ENCODE results near the gene STIM2. TPM values are rescaled to one million over a fixed set of nuclear protein-coding genes. Genes with fewer than 3 reads are reported as not detected.
"Not testable (repeated sequence)": the region's sequence is repeated elsewhere in the genome, so short reads cannot be mapped to it uniquely, and the experiment has no call there.

Gene STIM2
- total RNA-seq, 4 donors from 2014 or later = 9.6 to 12.2 (median 10.1) TPM

DNA sequence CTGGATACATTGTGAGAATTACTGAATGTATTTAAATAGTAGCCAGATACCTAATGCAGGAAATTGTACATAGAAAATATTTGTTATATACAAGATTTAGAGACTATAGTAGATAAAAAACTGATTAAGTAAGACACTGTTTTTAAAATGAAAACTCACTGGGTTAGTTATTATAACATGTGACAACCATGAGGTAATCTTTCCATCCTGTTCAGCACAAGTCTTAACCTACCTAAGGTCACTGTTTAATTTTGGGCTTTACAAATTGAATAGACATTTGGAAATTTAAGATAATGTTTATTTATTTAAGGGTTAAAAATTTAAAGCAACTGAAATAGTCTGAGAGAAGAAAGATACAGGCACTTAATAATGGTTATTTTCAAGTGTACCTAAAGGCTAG lies 102.1 kb downstream of the STIM2 start:
- no peak for DNase-seq (ENCODE audit: extremely low spot score)
- Histone ChIP-seq H3K4me3 (no peak overlapping the region), H3K27me3 (no peaks in the 10 kb centered on the region), H3K9me3 (no peaks in the 10 kb centered on the region), H3K36me3 (no peaks in the 10 kb centered on the region), H3K27ac (replicated peaks in 1 of 4) (no peak overlapping the region), H3K4me1 (peaks cover 0 to 11% (median 4%) of the 10 kb centered on the region in 4 donors)
- intact Hi-C loops (cut with DNase I) = no loop called here
- TF ChIP-seq POLR2AphosphoS5 (IDR thresholded peaks at IDR 0.05) (no peak), POLR2A (IDR thresholded peaks at IDR 0.05; ENCODE audit: low read depth) (no peak), EP300 (IDR thresholded peaks at IDR 0.05) (no peak)
- TF ChIP-seq, protein P1, sequence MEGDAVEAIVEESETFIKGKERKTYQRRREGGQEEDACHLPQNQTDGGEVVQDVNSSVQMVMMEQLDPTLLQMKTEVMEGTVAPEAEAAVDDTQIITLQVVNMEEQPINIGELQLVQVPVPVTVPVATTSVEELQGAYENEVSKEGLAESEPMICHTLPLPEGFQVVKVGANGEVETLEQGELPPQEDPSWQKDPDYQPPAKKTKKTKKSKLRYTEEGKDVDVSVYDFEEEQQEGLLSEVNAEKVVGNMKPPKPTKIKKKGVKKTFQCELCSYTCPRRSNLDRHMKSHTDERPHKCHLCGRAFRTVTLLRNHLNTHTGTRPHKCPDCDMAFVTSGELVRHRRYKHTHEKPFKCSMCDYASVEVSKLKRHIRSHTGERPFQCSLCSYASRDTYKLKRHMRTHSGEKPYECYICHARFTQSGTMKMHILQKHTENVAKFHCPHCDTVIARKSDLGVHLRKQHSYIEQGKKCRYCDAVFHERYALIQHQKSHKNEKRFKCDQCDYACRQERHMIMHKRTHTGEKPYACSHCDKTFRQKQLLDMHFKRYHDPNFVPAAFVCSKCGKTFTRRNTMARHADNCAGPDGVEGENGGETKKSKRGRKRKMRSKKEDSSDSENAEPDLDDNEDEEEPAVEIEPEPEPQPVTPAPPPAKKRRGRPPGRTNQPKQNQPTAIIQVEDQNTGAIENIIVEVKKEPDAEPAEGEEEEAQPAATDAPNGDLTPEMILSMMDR (IDR thresholded peaks at IDR 0.05) = no peak

DNA sequence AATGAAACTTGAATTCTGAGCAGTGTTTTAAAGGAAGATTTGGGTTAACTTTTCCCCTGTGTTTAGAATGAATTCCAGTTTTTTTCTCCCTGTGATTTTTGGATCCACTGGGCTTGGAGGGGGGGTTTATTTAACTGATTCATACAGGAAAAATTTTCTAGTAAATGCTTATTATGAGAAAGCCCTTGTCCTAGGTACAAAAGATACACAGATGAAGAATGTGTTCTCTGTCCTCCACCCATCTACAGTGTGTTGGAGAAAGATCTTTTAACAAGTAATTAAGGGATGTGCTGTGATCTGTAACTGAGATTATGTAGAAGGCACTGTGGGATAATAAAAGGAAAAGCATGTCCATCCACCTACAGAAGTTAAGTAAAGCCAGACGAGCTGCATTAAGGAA lies 103.9 kb downstream of the STIM2 start:
- Histone ChIP-seq H3K27me3 (no peaks in the 10 kb centered on the region), H3K4me3 (no peak overlapping the region), H3K4me1 (peaks cover 0 to 11% (median 4%) of the 10 kb centered on the region in 4 donors), H3K27ac (replicated peaks in 1 of 4) (no peak overlapping the region), H3K9me3 (no peaks in the 10 kb centered on the region), H3K36me3 (no peaks in the 10 kb centered on the region)
- intact Hi-C loops (cut with DNase I) = no loop called here
- no peak for TF ChIP-seq POLR2A (IDR thresholded peaks at IDR 0.05; ENCODE audit: low read depth)
- no peak for TF ChIP-seq EP300 (IDR thresholded peaks at IDR 0.05)
- TF ChIP-seq, protein P1 (IDR thresholded peaks at IDR 0.05) = no peak
- TF ChIP-seq POLR2AphosphoS5 (IDR thresholded peaks at IDR 0.05) = no peak
- WGBS = 68% methylated on average over 1 of the region's 1 CpG
- no peak for DNase-seq (ENCODE audit: extremely low spot score)

DNA sequence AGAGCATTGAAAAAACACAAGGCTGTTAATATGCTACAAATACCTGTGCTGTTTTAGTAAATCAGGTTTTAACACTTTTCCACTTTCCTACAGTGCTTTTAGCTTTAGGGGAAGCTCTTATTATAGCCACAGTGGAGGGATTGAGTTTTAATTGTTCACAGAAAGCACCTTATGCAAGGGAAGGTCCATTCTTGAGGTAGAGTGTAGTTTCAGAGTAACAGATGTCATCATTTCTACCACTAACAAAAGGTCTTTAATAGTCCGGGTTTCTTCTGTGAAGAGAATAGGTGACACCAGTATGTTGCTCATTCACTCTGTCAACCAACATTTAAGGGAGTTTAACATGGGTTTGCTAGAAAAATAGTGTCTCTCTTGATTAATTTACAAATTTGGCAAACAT lies 104.4 kb downstream of the STIM2 start:
- Histone ChIP-seq H3K27ac (replicated peaks in 1 of 4) (no peak overlapping the region), H3K4me1 (peaks cover 0 to 11% (median 4%) of the 10 kb centered on the region in 4 donors), H3K27me3 (no peaks in the 10 kb centered on the region), H3K4me3 (no peak overlapping the region), H3K36me3 (no peaks in the 10 kb centered on the region), H3K9me3 (no peaks in the 10 kb centered on the region)
- DNase-seq (ENCODE audit: extremely low spot score) = no peak
- TF ChIP-seq POLR2A (IDR thresholded peaks at IDR 0.05; ENCODE audit: low read depth) (no peak), POLR2AphosphoS5 (IDR thresholded peaks at IDR 0.05) (no peak), EP300 (IDR thresholded peaks at IDR 0.05) (no peak)
- TF ChIP-seq, protein P1 (IDR thresholded peaks at IDR 0.05) = no peak
- 78% methylated on average over 1 of the region's 1 CpG for WGBS
- intact Hi-C loops (cut with DNase I) = no loop called here

DNA sequence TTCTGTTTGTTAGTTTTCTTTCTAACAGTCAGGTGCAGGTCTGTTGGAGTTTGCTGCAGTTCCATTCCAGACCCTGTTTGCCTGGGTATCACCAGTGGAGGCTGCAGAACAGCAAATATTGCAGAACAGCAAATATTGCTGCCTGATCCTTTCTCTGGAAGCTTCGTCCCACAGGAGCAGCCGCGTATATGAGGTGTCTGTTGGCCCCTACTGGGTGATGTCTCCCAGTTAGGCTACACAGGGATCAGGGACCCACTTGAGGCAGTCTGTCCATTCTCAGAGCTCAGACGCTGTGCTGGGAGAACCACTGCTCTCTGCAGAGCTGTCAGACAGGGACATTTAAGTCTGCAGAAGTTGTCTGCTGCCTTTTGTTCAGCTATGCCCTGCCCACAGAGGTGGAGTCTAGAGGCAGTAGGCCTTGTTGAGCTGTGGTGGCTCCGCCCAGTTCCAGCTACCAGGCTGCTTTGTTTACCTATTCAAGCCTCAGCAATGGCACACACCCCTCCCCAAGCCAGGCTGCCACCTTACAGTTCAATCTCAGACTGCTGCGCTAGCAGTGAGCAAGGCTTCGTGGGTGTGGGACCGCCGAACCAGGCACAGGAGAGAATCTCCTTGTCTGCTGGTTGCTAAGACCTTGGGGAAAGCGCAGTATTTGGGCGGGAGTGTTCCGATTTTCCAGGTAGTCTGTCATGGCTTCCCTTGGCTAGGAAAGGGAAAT lies 115.0 kb downstream of the STIM2 start:
- H3K4me1 ChIP-seq; H3K4me3 ChIP-seq; intact Hi-C loops (cut with DNase I); H3K36me3 ChIP-seq; H3K27me3 ChIP-seq; H3K9me3 ChIP-seq; DNase-seq (ENCODE audit: extremely low spot score); H3K27ac ChIP-seq (replicated peaks in 1 of 4): not testable (repeated sequence)
- WGBS = 100% methylated on average over 7 of the region's 12 CpGs

DNA sequence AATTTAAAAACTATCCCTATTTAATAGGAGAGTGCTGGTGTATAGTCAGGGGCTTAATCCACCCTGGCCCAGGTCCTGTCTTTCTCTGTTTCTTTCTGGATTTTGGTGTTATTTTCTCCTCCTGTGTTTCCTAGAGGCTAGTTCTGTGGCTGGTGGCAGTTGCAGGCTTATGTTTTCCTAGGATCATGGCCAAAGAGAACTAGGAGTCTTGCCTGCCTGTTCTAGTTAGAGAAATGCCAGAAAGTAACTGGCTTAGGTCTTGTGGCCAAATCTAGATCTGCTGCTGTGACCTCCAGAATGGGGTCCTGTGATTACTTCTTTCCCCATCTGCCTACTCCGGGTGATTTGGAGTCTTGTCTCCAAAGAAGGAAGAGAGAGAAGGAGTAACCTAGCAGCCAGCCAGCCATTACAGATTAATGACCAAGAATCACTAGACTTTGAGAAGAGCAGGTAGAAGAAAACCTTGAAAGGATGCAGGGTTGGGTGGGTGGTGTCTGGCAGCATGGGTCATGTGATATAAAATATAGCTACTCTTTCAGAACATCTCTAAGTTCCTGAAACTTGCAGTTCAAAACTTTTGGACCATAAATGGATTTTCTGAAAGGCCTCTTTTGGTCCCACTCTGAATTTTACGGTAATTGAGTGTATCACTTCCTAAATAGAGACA lies 117.9 kb downstream of the STIM2 start:
- Histone ChIP-seq H3K36me3 (no peaks in the 10 kb centered on the region), H3K9me3 (no peaks in the 10 kb centered on the region), H3K27me3 (no peaks in the 10 kb centered on the region), H3K27ac (replicated peaks in 1 of 4) (no peak overlapping the region), H3K4me3 (no peak overlapping the region), H3K4me1 (no peaks in the 10 kb centered on the region)
- WGBS = 83% methylated on average over 2 of the region's 2 CpGs
- DNase-seq (ENCODE audit: extremely low spot score) = no peak
- TF ChIP-seq EP300 (IDR thresholded peaks at IDR 0.05) (no peak), POLR2AphosphoS5 (IDR thresholded peaks at IDR 0.05) (no peak), POLR2A (IDR thresholded peaks at IDR 0.05; ENCODE audit: low read depth) (no peak)
- TF ChIP-seq, protein P1 (IDR thresholded peaks at IDR 0.05) = no peak
- intact Hi-C loops (cut with DNase I) = no loop called here

Data from esophagus muscularis mucosa (tissue), 4 donors.